Fibroblast of the aortic adventitia (primary cell): ENCODE measurements around the gene UQCC5. TPM values are rescaled to one million over a fixed set of nuclear protein-coding genes. Genes with fewer than 3 reads are reported as not detected.
A peak's percentile ranks its signal among the peaks of the same experiment; 100 is the strongest.

Experiments
- DNase-seq: peaks from one replicate; pipeline ENCODE4 v3.0.0-alpha.2; 2010; ENCODE audit warnings: low read depth
- H3K4me3 ChIP-seq: 2 replicates; pipeline ENCODE4 v1.5.1; 2011; ENCODE audit warnings: low read depth, mild to moderate bottlenecking, control low read depth, low read length, moderate library complexity
- CTCF ChIP-seq: IDR thresholded peaks from 2 replicates; pipeline ENCODE4 v1.5.1; 2011; ENCODE audit warnings: mild to moderate bottlenecking, low read length, control low read depth, inconsistent platforms; ENCODE audit not compliant: insufficient read depth
- total RNA-seq: library from RNA; depleted of rRNA; stranded (reverse); fragments of >200 nt; gene quantifications from 2 replicates; pipeline ENCODE4 v1.2.3, GENCODE V29; 2012; ENCODE audit warnings: low replicate concordance

Gene UQCC5
- total RNA-seq, 1 donor = 7.7 TPM

GRCh38 chr3:52498137-52499054, 38.0 kb upstream of the UQCC5 start:
- peak; percentile 80 for DNase-seq
- no peak for TF ChIP-seq CTCF
- H3K4me3 ChIP-seq = no peak overlapping the region

- H3K4me3 ChIP-seq = no peak overlapping the region
- TF ChIP-seq CTCF = no peak
- DNase-seq = no peak
Observed at GRCh38 chr3:52501046-52501445, 35.4 kb upstream of the UQCC5 start.

GRCh38 chr3:52502001-52502400, 34.4 kb upstream of the UQCC5 start:
- no peak for DNase-seq
- no peak for TF ChIP-seq CTCF
- no peak overlapping the region for H3K4me3 ChIP-seq

GRCh38 chr3:52502808-52503350, 33.5 kb upstream of the UQCC5 start:
- no peak overlapping the region for H3K4me3 ChIP-seq
- no peak for DNase-seq
- no peak for TF ChIP-seq CTCF

- TF ChIP-seq CTCF = no peak
- no peak overlapping the region for H3K4me3 ChIP-seq
- no peak for DNase-seq
Observed at GRCh38 chr3:52503788-52504424, 32.5 kb upstream of the UQCC5 start.

GRCh38 chr3:52504977-52505376, 31.4 kb upstream of the UQCC5 start:
- no peak overlapping the region for H3K4me3 ChIP-seq
- DNase-seq = no peak
- no peak for TF ChIP-seq CTCF
